Pons (tissue), 1 donor: ENCODE data around the gene BTBD19.

ENCODE experiments used
- DNase-seq: peaks from one replicate; pipeline ENCODE4 v3.0.0-alpha.2; 2016; ENCODE audit warnings: low spot score

The BTBD19 gene

GRCh38 chr1:44855742-44856141, 47.4 kb downstream of the BTBD19 start:
- no peak for DNase-seq

- no peak for DNase-seq
These were observed 49.1 kb downstream of the BTBD19 start for GRCh38 chr1:44857446-44857845.

DNA sequence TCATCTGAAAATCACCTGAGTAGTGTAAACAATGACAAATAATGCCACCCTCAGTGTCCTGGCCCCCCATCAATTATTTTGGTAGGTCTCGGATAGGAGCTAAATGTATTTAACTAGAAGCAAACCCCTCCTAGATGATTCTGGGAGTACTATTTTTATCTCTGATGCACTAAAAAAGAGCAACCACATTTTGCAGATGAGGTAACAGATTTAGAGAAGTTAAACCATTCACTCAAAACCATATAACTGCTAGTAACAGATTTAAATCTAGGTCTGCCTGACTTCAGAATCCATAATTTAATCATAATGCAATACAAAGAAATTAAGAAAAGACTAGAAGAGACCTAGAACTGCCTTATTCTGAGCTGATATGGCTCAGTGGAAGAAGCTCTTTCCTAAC, 52.0 kb downstream of the BTBD19 start:
- no peak for DNase-seq

DNA sequence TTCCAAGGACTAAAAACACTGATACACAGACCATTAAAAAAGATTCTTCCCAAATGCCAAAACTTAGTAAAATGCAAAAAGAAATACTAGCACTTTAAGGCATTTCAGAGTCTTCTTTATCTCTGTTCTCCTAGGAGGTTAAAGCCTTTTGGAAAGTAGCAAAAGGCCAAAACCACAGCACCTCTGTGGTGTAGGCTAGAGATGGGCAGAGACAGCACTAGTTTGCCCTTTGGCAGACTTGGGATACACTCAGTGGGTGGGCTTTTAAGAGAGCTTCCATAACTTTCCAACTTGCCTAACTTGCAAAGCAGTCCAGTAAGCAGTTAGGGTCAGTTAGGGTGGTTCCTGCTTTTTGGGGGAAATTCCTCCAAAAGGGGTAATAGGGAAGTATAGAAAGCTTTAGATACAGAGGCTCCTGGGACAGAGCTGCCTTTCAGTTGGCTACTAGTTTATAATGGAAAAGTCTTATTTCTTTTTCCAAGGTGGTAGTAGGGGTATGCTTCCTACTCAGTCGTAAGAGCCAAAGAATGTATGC, 52.6 kb downstream of the BTBD19 start:
- DNase-seq: no peak

- DNase-seq: no peak
These were observed 54.6 kb downstream of the BTBD19 start for GRCh38 chr1:44862829-44863401.
